K562 (cell line): Measurements from ENCODE around the gene DHRS11. TPM values are rescaled to one million over a fixed set of nuclear protein-coding genes. Genes with fewer than 3 reads are reported as not detected.

ENCODE experiments used
- ATAC-seq: fragments of 200-7000 bp; cut with Tn5 transposase; 3 replicates; pipeline ENCODE4 v1.9.1; 2020; ENCODE audit warnings: moderate library complexity
- BruUV-seq: library from RNA; stranded (reverse); fragments of 400-500 nt; replicated peaks from 2 replicates; lab custom pipeline; 2021; lab: Mats Ljungman, UMichigan
- CTCF ChIA-PET: fragments of 300-600 bp; formaldehyde crosslinking; extraction: SDS; loops from one replicate; lab custom pipeline; 2021; ENCODE audit warnings: low intra/inter-chr PET ratio; lab: Yijun Ruan, JAX
- POLR2A ChIA-PET: fragments of 300-600, 350-650 bp; sonication (Branson Sonifier 250); formaldehyde crosslinking; extraction: SDS; loops from one replicate; lab custom pipeline; 2021; ENCODE audit warnings: antibody characterized with exemption, inconsistent platforms; lab: Yijun Ruan, JAX
- DNase-seq, 4 experiments: peaks; one replicate each; pipeline versions ENCODE4 v3.0.0 to v3.0.0-alpha.2; 2011 to 2018; ENCODE audit warnings: low spot score in 3 of 4, mixed read lengths in 3 of 4; ENCODE audit errors: extremely low read depth in 1 of 4
- FAIRE-seq: peaks from 2 replicates; lab custom pipeline; 2011; peaks lifted over from hg19 to GRCh38; lab: Jason Lieb, UNC
- H2AFZ ChIP-seq: 2 replicates; pipeline ENCODE4 v1.6.0; 2011; ENCODE audit warnings: low read depth, low read length, control low read depth, inconsistent platforms
- H3K27ac ChIP-seq: fragments of 200-600 bp; 3 replicates; pipeline ENCODE4 v1.8.0; 2011; ENCODE audit warnings: low read depth, mild to moderate bottlenecking, control low read depth, inconsistent platforms, low read length, moderate library complexity, mixed read lengths; ENCODE audit errors: extremely low read depth
- H3K27me3 ChIP-seq, 2 experiments: fragments of 300-600 bp in 1 of 2; 2 replicates in 1 of 2; 3 replicates in 1 of 2; pipeline versions ENCODE4 v1.6.0 to v1.8.0; 2011; ENCODE audit warnings: inconsistent platforms in 2 of 2, low read length in 2 of 2, mild to moderate bottlenecking in 1 of 2, mixed read lengths in 1 of 2, moderate library complexity in 1 of 2; ENCODE audit not compliant: control insufficient read depth in 2 of 2, insufficient read depth in 2 of 2
- H3K36me3 ChIP-seq: fragments of 300-600 bp; 3 replicates; pipeline ENCODE4 v1.8.0; 2011; ENCODE audit warnings: mild to moderate bottlenecking, low read length, inconsistent platforms; ENCODE audit not compliant: control insufficient read depth, insufficient read depth
- H3K4me1 ChIP-seq, 2 experiments: fragments of 200-600 bp in 1 of 2; replicated peaks in 1 of 2; 2 replicates in 1 of 2; 3 replicates in 1 of 2; pipeline versions ENCODE4 v1.5.1 to v1.8.0; 2011; ENCODE audit warnings: inconsistent platforms in 2 of 2, low read length in 2 of 2, mild to moderate bottlenecking in 1 of 2, mixed read lengths in 1 of 2, moderate library complexity in 1 of 2; ENCODE audit not compliant: control insufficient read depth in 2 of 2, insufficient read depth in 2 of 2
- H3K4me2 ChIP-seq: 2 replicates; pipeline ENCODE4 v1.6.1; 2011; ENCODE audit warnings: low read length, control low read depth, inconsistent platforms, mixed read lengths; ENCODE audit not compliant: insufficient read depth
- H3K4me3 ChIP-seq: fragments of 200-600 bp; sonication (generic), shearing (Covaris generic); 2 replicates; pipeline ENCODE4 v1.5.1; 2016; ENCODE audit warnings: control low read depth, inconsistent platforms
- H3K79me2 ChIP-seq: fragments of 200-600 bp; 3 replicates; pipeline ENCODE4 v1.8.0; 2011; ENCODE audit warnings: low read length, inconsistent platforms; ENCODE audit not compliant: control insufficient read depth, insufficient read depth
- H3K9ac ChIP-seq, 2 experiments: 2 replicates each; pipeline versions ENCODE4 v1.6.0 to v1.6.1; 2011; ENCODE audit warnings: low read depth in 2 of 2, low read length in 2 of 2, control low read depth in 1 of 2, inconsistent platforms in 1 of 2, mild to moderate bottlenecking in 1 of 2, mixed read lengths in 1 of 2; ENCODE audit not compliant: insufficient read depth in 1 of 2
- H3K9me1 ChIP-seq: one replicate; pipeline ENCODE4 v1.6.0; 2011; ENCODE audit warnings: inconsistent platforms, mild to moderate bottlenecking, low read length, moderate library complexity; ENCODE audit not compliant: control insufficient read depth, insufficient read depth
- H3K9me3 ChIP-seq: replicated peaks from 2 replicates; pipeline ENCODE4 v1.5.1; 2011; ENCODE audit warnings: low read depth, low read length, inconsistent platforms; ENCODE audit not compliant: control insufficient read depth, insufficient read depth
- H4K20me1 ChIP-seq: replicated peaks from 2 replicates; pipeline ENCODE4 v1.6.1; 2011; ENCODE audit warnings: low read length, inconsistent platforms, mixed read lengths; ENCODE audit not compliant: control insufficient read depth, insufficient read depth
- CBX3 ChIP-seq, 2 experiments: IDR thresholded peaks; 1 replicate in 1 of 2; 2 replicates in 1 of 2; pipeline ENCODE4 v1.6.1; 2012; ENCODE audit warnings: inconsistent platforms in 2 of 2, low read length in 2 of 2, borderline replicate concordance in 1 of 2, control low read depth in 1 of 2
- CHD2 ChIP-seq: IDR thresholded peaks from 2 replicates; pipeline ENCODE4 v1.6.1; 2011; ENCODE audit warnings: low read depth, low read length
- DPF2 ChIP-seq: fragments of 450-650 bp; IDR thresholded peaks from 2 replicates; pipeline ENCODE4 v1.6.1; 2016
- NR1H2 ChIP-seq: sonication (generic); formaldehyde crosslinking; IDR thresholded peaks from 2 replicates; pipeline ENCODE4 v1.4.0; 2020; ENCODE audit warnings: mild to moderate bottlenecking, missing genetic modification reagents
- PHF20 ChIP-seq: fragments of 450-650 bp; IDR thresholded peaks from 2 replicates; pipeline ENCODE4 v1.6.1; 2018; ENCODE audit not compliant: partially characterized antibody
- RBM34 ChIP-seq: fragments of 200-400 bp; formaldehyde crosslinking; IDR thresholded peaks from 2 replicates; pipeline ENCODE4 v1.6.1; 2018; ENCODE audit warnings: low read length, borderline replicate concordance; ENCODE audit not compliant: insufficient read depth
- SP1 ChIP-seq: sonication (generic); formaldehyde crosslinking; IDR thresholded peaks from 2 replicates; pipeline ENCODE4 v1.8.1; 2022; ENCODE audit warnings: mild to moderate bottlenecking, missing genetic modification reagents
- STAT5B ChIP-seq: fragments of 250-450 bp; sonication (Bioruptor Pico); IDR thresholded peaks from 2 replicates; pipeline ENCODE4 v1.8.0; 2021; ENCODE audit warnings: mild to moderate bottlenecking, inconsistent platforms
- TAF9B ChIP-seq: fragments of 450-650 bp; IDR thresholded peaks from 2 replicates; pipeline ENCODE4 v1.6.1; 2018; ENCODE audit warnings: mild to moderate bottlenecking; ENCODE audit not compliant: partially characterized antibody
- ZBED1 ChIP-seq: IDR thresholded peaks from 2 replicates; pipeline ENCODE4 v1.6.1; 2014
- ZNF212 ChIP-seq: fragments of 450-650 bp; formaldehyde crosslinking; IDR thresholded peaks from 2 replicates; pipeline ENCODE4 v1.4.0; 2020; ENCODE audit warnings: mild to moderate bottlenecking
- WGBS: fragments of 100-300 bp; shearing (Covaris generic); methylation state at CpG from one replicate; pipeline ENCODE4 v1.1.6; 2016; ENCODE audit warnings: low coverage, mixed read lengths; ENCODE audit not compliant: insufficient coverage; ENCODE audit errors: missing lambda C conversion rate; 5-methylcytosine and 5-hydroxymethylcytosine counted together
- in situ Hi-C: fragments of 300-500 bp; cut with MboI; formaldehyde crosslinking; loops from 4 replicates; pipeline ENCODE4 v1.15.0; 2018; ENCODE audit warnings: inconsistent platforms, mixed read lengths
- intact Hi-C: fragments of 100-400 bp; cut with micrococcal nuclease; formaldehyde crosslinking; loops from 2 replicates; pipeline ENCODE4 v1.14.2; 2022
- polyA plus RNA-seq, 8 experiments: library from polyadenylated mRNA; depleted of rRNA in 4 of 8; stranded (reverse) in 5 of 8; unstranded in 3 of 8; fragments of >200 nt; fragmentation: Nextera tagmentation in 2 of 8; fragmentation: Illumina TruSeq in 1 of 8; extraction: Ambion mirVana in 2 of 8; extraction: Trizol in 1 of 8; gene quantifications; 2 replicates each; pipeline versions ENCODE4 v1.2.1 to v1.2.3, GENCODE V29; 2011 to 2014; ENCODE audit warnings: inconsistent platforms in 1 of 8, missing spikeins in 1 of 8
- total RNA-seq, 7 experiments: library from RNA; depleted of rRNA in 6 of 7; stranded (reverse); fragments of >200 nt in 6 of 7; fragmentation: Illumina TruSeq in 2 of 7; extraction: Trizol in 2 of 7; gene quantifications; 2 replicates each; pipeline versions ENCODE4 v1.2.1 to v1.2.3, GENCODE V29; 2011 to 2021; ENCODE audit warnings: low replicate concordance in 1 of 7
- TF ChIP-seq, protein P1 (sequence below): fragments of 450-650 bp; formaldehyde crosslinking; IDR thresholded peaks from 2 replicates; pipeline ENCODE4 v1.4.0; 2020; ENCODE audit warnings: mild to moderate bottlenecking, moderate library complexity
- TF ChIP-seq, protein P2 (sequence below), 2 experiments: IDR thresholded peaks; 2 replicates each; pipeline ENCODE4 v1.6.1; 2011; ENCODE audit warnings: borderline replicate concordance in 1 of 2, control low read depth in 1 of 2, low read depth in 1 of 2, low read length in 1 of 2, mild to moderate bottlenecking in 1 of 2, mixed read lengths in 1 of 2, moderate library complexity in 1 of 2; ENCODE audit not compliant: insufficient read depth in 1 of 2, insufficient read length in 1 of 2, poor library complexity in 1 of 2, severe bottlenecking in 1 of 2; ENCODE audit errors: extremely low read depth in 1 of 2
- TF ChIP-seq, protein P3 (sequence below): fragments of 250-450 bp; sonication (Bioruptor Pico); IDR thresholded peaks from 2 replicates; pipeline ENCODE4 v1.5.0; 2020; ENCODE audit warnings: mild to moderate bottlenecking
- TF ChIP-seq, protein P4 (sequence below): fragments of 450-650 bp; IDR thresholded peaks from 2 replicates; pipeline ENCODE4 v1.6.1; 2016; ENCODE audit warnings: mild to moderate bottlenecking

DHRS11 gene
- total and polyA plus RNA-seq, 9 of the 15 experiments (the other 6 are each of a cell fraction or from before 2014, with no cell fraction given), result 15.2 to 123 (median 59.8) TPM

DNA sequence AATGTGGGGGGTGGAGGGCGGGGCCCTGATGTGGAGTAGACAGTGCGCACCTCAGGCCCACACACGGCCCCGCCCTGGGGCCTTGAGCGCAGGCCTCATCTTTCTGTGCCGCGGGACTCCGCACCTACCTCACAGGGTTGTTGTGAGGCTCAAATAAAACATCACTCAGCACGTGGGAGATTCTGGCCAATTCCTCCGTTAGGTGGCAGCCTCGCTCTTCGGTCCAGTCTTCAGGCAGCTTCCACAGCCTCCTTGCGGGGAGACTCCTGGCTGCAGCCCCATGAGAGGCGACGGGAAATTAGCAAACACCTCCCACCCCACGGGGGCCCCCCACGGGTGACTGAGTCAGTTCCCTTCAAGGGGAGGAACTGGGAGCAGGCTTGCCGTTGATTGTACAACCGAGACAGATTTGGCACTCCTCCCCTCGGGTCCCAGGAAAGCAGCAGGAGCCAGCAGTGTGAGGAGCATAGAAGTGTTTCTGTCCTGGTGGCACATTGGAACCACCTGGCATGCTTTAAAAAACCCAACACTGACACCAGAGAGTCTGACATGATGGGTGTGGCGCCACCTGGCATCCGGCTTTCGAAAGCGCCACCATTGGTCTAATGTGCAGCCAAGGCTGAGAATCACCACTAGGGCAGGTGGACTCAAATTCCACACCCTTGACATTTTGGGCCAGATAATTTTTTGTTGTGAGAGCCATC, 17.3 kb downstream of the DHRS11 start:
- peaks cover 3% of the 10 kb centered on the region; the same call in 1 of the 2 replicates for H4K20me1 ChIP-seq
- peaks cover 28% of the 10 kb centered on the region for H3K36me3 ChIP-seq
- no TSS peak for BruUV-seq
- intact Hi-C loops (no loop called here), in situ Hi-C loops (no loop called here)
- peak overlapping the region; percentile 29; the same call in 1 of the 2 replicates for H2AFZ ChIP-seq
- CTCF ChIA-PET, result interaction anchor here (0.6 to 1.7 kb wide), 2 partner anchors 17 to 71 kb away, joined by 4 to 10 read pairs; no protein-coding TSS in a partner anchor
- peak overlapping the region; percentile 45; the same call in 1 of the 2 replicates for H3K4me2 ChIP-seq
- peak overlapping the region in 1 of 2 experiments; percentile 62; a peak in 2 of 4 replicates for H3K9ac ChIP-seq
- no peaks in the 10 kb centered on the region for H3K27me3 ChIP-seq
- peak; percentile 72 to 89 (median 74) for DNase-seq
- POLR2A ChIA-PET, result interaction anchor here (0.7 kb wide), 1 partner anchor 9 kb away, joined by 4 read pairs; no protein-coding TSS in a partner anchor
- no peaks in the 10 kb centered on the region for H3K9me1 ChIP-seq
- no peak overlapping the region for H3K27ac ChIP-seq
- 31% methylated on average over 20 of the region's 24 CpGs for WGBS
- peaks cover 27% of the 10 kb centered on the region for H3K79me2 ChIP-seq
- H3K9me3 ChIP-seq, result no peaks in the 10 kb centered on the region
- peaks cover 32 to 42% of the 10 kb centered on the region in 2 experiments; a peak in 4 of 5 replicates for H3K4me1 ChIP-seq
- peak; percentile 88 for ATAC-seq
- H3K4me3 ChIP-seq, result no peak overlapping the region
- FAIRE-seq, result no peak
- TF ChIP-seq DPF2 (0 out of 2 replicates have a peak, but pooled peaks have one; percentile 14), SP1 (no peak), ZBED1 (no peak), CHD2 (no peak), TAF9B (no peak), RBM34 (no peak), PHF20 (no peak), CBX3 (IDR thresholded peaks at IDR 0.05; ENCODE audit: borderline replicate concordance in 1 of 2, low read length in 2 of 2) (peak in 1 of 2 experiments; percentile 41; a peak in 1 of 3 replicates), STAT5B (no peak), ZNF212 (CRISPR knock-in tag) (no peak), NR1H2 (CRISPR knock-in tag) (no peak)
- TF ChIP-seq, protein P1, sequence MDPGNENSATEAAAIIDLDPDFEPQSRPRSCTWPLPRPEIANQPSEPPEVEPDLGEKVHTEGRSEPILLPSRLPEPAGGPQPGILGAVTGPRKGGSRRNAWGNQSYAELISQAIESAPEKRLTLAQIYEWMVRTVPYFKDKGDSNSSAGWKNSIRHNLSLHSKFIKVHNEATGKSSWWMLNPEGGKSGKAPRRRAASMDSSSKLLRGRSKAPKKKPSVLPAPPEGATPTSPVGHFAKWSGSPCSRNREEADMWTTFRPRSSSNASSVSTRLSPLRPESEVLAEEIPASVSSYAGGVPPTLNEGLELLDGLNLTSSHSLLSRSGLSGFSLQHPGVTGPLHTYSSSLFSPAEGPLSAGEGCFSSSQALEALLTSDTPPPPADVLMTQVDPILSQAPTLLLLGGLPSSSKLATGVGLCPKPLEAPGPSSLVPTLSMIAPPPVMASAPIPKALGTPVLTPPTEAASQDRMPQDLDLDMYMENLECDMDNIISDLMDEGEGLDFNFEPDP, result no peak
- TF ChIP-seq, protein P2, sequence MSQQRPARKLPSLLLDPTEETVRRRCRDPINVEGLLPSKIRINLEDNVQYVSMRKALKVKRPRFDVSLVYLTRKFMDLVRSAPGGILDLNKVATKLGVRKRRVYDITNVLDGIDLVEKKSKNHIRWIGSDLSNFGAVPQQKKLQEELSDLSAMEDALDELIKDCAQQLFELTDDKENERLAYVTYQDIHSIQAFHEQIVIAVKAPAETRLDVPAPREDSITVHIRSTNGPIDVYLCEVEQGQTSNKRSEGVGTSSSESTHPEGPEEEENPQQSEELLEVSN (IDR thresholded peaks at IDR 0.05; ENCODE audit: borderline replicate concordance in 1 of 2, extremely low read depth in 1 of 2, insufficient read depth in 1 of 2, insufficient read length in 1 of 2, low read depth in 1 of 2, low read length in 1 of 2, poor library complexity in 1 of 2, severe bottlenecking in 1 of 2), result peak; percentile 62 to 71
- TF ChIP-seq, protein P3, sequence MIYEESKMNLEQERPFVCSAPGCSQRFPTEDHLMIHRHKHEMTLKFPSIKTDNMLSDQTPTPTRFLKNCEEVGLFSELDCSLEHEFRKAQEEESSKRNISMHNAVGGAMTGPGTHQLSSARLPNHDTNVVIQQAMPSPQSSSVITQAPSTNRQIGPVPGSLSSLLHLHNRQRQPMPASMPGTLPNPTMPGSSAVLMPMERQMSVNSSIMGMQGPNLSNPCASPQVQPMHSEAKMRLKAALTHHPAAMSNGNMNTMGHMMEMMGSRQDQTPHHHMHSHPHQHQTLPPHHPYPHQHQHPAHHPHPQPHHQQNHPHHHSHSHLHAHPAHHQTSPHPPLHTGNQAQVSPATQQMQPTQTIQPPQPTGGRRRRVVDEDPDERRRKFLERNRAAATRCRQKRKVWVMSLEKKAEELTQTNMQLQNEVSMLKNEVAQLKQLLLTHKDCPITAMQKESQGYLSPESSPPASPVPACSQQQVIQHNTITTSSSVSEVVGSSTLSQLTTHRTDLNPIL (CRISPR knock-in tag), result no peak
- TF ChIP-seq, protein P4, sequence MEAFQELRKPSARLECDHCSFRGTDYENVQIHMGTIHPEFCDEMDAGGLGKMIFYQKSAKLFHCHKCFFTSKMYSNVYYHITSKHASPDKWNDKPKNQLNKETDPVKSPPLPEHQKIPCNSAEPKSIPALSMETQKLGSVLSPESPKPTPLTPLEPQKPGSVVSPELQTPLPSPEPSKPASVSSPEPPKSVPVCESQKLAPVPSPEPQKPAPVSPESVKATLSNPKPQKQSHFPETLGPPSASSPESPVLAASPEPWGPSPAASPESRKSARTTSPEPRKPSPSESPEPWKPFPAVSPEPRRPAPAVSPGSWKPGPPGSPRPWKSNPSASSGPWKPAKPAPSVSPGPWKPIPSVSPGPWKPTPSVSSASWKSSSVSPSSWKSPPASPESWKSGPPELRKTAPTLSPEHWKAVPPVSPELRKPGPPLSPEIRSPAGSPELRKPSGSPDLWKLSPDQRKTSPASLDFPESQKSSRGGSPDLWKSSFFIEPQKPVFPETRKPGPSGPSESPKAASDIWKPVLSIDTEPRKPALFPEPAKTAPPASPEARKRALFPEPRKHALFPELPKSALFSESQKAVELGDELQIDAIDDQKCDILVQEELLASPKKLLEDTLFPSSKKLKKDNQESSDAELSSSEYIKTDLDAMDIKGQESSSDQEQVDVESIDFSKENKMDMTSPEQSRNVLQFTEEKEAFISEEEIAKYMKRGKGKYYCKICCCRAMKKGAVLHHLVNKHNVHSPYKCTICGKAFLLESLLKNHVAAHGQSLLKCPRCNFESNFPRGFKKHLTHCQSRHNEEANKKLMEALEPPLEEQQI, result no peak
